Measurements from ENCODE around the gene TRIM52.
"Not testable (repeated sequence)": the region's sequence is repeated elsewhere in the genome, so short reads cannot be mapped to it uniquely, and the experiment has no call there.

The TRIM52 gene

GRCh38 chr5:181215997-181216989 is 44.6 kb downstream of the TRIM52 start:
- DNase-seq (ENCODE audit: low read depth in 3 of 3), result no peak

DNA sequence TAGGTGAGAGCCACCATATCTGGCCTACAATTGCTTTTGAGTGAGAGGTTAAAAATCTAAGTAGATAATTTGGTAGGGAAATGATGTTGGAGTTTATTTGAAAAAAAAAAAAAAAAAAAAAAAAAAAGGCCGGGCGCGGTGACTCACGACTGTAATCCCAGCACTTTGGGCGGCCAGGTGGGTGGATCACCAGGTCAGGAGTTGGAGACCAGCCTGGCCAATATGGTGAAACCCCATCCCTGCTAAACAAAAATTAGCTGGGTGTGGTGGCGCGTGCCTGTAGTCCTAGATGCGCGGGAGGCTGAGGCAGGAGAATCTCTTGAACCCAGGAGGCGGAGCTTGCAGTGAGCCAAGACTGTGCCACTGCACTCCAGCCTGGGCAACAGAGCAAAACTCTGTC is 46.7 kb downstream of the TRIM52 start:
- DNase-seq (ENCODE audit: low read depth in 3 of 3), result not testable (repeated sequence)

DNA sequence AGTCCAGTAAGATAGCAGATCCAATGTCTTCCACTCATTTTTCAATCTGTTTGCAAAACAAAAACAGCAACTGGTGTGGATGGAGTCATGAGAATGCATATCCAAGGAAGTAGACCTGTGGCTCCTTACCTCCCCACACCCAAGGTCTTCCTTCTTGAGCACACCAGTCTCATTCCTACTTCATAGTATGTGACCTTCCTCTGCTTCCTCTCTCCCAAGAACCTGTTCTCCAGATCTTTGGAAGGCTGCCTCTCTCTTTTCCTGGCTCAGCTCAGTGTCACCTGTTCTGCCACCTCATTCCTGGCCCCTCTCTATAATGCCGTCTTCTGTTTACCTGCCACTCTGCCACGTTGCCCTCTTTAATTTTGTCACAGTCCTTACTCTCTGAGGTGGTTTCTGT is 48.0 kb downstream of the TRIM52 start:
- no peak for DNase-seq (ENCODE audit: low read depth in 3 of 3)

DNA sequence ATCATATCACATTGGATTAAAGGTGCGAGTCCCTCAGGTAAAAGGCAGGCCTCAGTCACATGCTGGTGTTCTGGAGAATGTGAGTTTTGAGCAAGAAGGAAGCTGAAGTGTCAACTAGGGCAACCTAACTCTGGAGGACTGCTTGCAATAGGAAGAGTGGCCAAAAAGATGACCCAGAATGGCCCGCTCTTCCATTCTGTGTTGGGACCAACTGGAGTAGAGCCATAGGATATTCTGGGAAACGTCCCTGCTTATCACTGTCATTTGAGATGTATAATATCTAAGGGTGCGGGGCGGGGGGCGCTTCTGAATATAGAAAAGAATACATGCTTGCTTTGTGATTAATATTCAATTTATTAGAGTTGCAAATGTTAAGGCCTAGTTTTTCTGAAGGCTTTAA is 48.9 kb downstream of the TRIM52 start:
- DNase-seq (ENCODE audit: low read depth in 3 of 3), result no peak

GRCh38 chr5:181211208-181211607 is 49.7 kb downstream of the TRIM52 start:
- DNase-seq (ENCODE audit: low read depth in 3 of 3), result no peak

DNA sequence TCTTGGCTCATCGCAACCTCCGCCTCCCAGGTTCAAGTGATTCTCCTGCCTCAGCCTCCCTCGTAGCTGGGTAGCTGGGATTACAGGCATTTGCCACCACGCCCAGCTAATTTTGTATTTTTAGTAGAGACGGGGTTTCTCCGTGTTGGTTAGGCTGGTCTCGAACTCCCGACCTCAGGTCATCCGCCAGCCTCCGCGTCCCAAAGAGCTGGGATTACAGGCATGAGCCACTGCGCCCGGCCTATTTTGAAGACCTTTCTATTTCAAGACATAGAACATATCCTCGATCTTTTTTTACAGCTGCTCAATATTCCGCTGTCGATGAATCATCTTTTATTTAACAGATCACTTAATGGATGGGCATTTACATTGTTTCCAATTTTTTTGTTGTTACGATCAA is 50.2 kb downstream of the TRIM52 start:
- DNase-seq (ENCODE audit: low read depth in 3 of 3), result not testable (repeated sequence)

DNA sequence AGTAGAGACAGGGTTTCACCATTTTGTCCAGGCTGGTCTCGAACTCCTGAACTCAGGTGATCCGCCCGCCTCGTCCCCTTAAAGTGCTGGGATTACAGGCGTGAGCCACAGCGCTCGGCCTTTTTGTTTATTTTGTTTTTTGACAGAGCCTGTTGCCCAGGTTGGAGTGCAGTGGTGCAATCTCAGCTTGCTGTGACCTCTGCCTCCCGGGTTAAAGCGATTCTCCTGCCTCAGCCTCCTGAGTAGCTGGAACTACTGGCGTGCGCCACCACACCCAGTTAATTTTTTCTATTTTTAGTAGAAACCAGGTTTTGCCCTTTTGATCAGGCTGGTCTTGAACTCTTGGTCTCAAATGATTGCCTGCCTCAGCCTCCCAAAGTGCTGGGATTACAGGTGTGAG is 50.8 kb downstream of the TRIM52 start:
- not testable (repeated sequence) for DNase-seq (ENCODE audit: low read depth in 3 of 3)

DNA sequence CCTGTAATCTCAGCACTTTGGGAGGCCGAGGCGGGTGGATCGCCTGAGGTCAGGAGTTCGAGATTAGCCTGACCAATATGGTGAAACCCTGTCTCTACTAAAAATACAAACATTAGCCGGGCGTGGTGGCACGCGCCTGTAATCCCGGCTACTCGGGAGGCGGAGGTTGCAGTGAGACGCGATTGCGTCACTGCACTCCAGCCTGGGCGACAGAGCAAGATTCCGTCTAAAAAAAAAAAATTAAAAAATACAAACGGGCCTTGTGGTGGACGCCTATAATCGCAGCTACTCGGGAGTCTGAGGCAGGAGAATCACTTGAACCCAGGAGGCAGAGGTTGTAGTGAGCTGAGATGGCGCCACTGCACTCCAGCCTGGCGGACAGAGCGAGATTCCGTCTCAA is 51.9 kb downstream of the TRIM52 start:
- DNase-seq (ENCODE audit: low read depth in 3 of 3), result not testable (repeated sequence)

- no peak for DNase-seq (ENCODE audit: low read depth in 3 of 3)
Measured at GRCh38 chr5:181207960-181208253, 53.0 kb downstream of the TRIM52 start.

DNA sequence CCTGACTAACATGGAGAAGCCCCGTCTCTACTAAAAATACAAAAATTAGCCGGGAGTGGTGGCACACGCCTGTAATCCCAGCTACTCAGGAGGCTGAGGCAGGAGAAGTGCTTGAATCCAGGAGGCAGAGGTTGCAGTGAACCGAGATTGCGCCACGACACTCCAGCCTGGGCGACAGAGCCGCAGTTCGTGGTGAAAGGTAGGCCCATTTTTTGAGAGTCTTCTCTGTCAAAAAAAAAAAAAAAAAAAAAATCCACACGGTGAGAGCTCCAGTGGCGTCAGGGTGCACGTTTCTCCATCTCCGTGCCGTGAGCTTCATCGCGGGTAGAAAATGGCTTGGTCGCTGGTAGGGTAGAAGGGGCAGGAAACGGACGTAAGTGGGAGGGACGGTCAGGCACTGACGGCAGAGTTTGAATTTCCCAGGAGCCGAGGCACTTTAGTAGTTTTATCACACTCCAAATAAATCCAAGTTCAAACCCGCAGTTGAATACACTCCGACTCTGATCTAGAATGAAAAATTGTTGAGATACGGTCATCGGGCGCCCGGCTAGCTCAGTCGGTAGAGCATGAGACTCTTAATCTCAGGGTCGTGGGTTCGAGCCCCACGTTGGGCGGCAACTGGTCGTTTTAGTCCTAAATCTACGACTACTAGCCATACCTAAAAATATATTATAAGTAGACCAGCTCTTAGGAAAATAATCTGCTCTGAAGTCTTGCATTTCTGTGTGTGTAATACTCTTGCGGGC is 53.6 kb downstream of the TRIM52 start:
- DNase-seq (ENCODE audit: low read depth in 3 of 3), result peak; percentile 79 to 94 (median 84)

GRCh38 chr5:181205761-181206649 is 54.9 kb downstream of the TRIM52 start:
- no peak for DNase-seq (ENCODE audit: low read depth in 3 of 3)
